ENCODE results near the gene FBN2.

The FBN2 gene

GRCh38 chr5:128490761-128491160 lies 47.3 kb downstream of the FBN2 start:
- H3K36me3 ChIP-seq (ENCODE audit: insufficient read depth, low read length), result no peaks in the 10 kb centered on the region
- no peak for ATAC-seq (ENCODE audit: insufficient read depth, low read depth)
- TF ChIP-seq CTCF (IDR thresholded peaks at IDR 0.05; ENCODE audit: borderline replicate concordance, extremely low read depth, low read length, poor library complexity, severe bottlenecking), result no peak
- no peak for TF ChIP-seq EZH2 (IDR thresholded peaks at IDR 0.05; ENCODE audit: borderline replicate concordance, low read depth, low read length, severe bottlenecking)

GRCh38 chr5:128487041-128487440 lies 51.0 kb downstream of the FBN2 start:
- Histone ChIP-seq H2AFZ (ENCODE audit: low read depth, low read length) (no peak overlapping the region), H3K27ac (ENCODE audit: low read length) (no peak overlapping the region), H3K4me2 (ENCODE audit: insufficient read depth, low read length) (no peak overlapping the region), H3K9ac (ENCODE audit: low read depth, low read length) (no peak overlapping the region), H4K20me1 (ENCODE audit: insufficient read depth, low read length) (no peaks in the 10 kb centered on the region), H3K9me3 (ENCODE audit: insufficient read depth, low read length, severe bottlenecking) (no peaks in the 10 kb centered on the region), H3K4me3 (ENCODE audit: low read depth in 1 of 2, low read length in 2 of 2) (no peak overlapping the region), H3K79me2 (ENCODE audit: insufficient read depth, low read length) (no peaks in the 10 kb centered on the region), H3K4me1 (ENCODE audit: insufficient read depth, low read length) (no peaks in the 10 kb centered on the region), H3K36me3 (ENCODE audit: insufficient read depth, low read length) (no peaks in the 10 kb centered on the region), H3K27me3 (ENCODE audit: insufficient read depth, low read length, poor library complexity) (no peaks in the 10 kb centered on the region)
- no peak for TF ChIP-seq CTCF (IDR thresholded peaks at IDR 0.05; ENCODE audit: borderline replicate concordance, extremely low read depth, low read length, poor library complexity, severe bottlenecking)
- no peak for TF ChIP-seq EZH2 (IDR thresholded peaks at IDR 0.05; ENCODE audit: borderline replicate concordance, low read depth, low read length, severe bottlenecking)
- ATAC-seq (ENCODE audit: insufficient read depth, low read depth), result no peak
- DNase-seq, result no peak

More at GRCh38 chr5:128490761-128491160, 47.3 kb downstream of the FBN2 start:
- no peak overlapping the region for H3K4me3 ChIP-seq (ENCODE audit: low read depth in 1 of 2, low read length in 2 of 2)
- H3K27ac ChIP-seq (ENCODE audit: low read length), result no peak overlapping the region
- H3K27me3 ChIP-seq (ENCODE audit: insufficient read depth, low read length, poor library complexity), result no peaks in the 10 kb centered on the region
- no peak for DNase-seq
- no peak overlapping the region for H3K4me2 ChIP-seq (ENCODE audit: insufficient read depth, low read length)
- H4K20me1 ChIP-seq (ENCODE audit: insufficient read depth, low read length), result no peaks in the 10 kb centered on the region
- no peak overlapping the region for H3K9ac ChIP-seq (ENCODE audit: low read depth, low read length)
- no peaks in the 10 kb centered on the region for H3K4me1 ChIP-seq (ENCODE audit: insufficient read depth, low read length)
- no peaks in the 10 kb centered on the region for H3K79me2 ChIP-seq (ENCODE audit: insufficient read depth, low read length)
- H3K9me3 ChIP-seq (ENCODE audit: insufficient read depth, low read length, severe bottlenecking), result no peaks in the 10 kb centered on the region
- H2AFZ ChIP-seq (ENCODE audit: low read depth, low read length), result no peak overlapping the region

GRCh38 chr5:128483738-128484137 lies 54.3 kb downstream of the FBN2 start:
- DNase-seq (no peak), ATAC-seq (ENCODE audit: insufficient read depth, low read depth) (no peak)
- no peaks in the 10 kb centered on the region for H3K27me3 ChIP-seq (ENCODE audit: insufficient read depth, low read length, poor library complexity)
- no peaks in the 10 kb centered on the region for H3K4me1 ChIP-seq (ENCODE audit: insufficient read depth, low read length)
- no peaks in the 10 kb centered on the region for H4K20me1 ChIP-seq (ENCODE audit: insufficient read depth, low read length)
- H3K9me3 ChIP-seq (ENCODE audit: insufficient read depth, low read length, severe bottlenecking), result no peaks in the 10 kb centered on the region
- H3K79me2 ChIP-seq (ENCODE audit: insufficient read depth, low read length), result no peaks in the 10 kb centered on the region
- H3K9ac ChIP-seq (ENCODE audit: low read depth, low read length), result no peak overlapping the region
- H3K4me2 ChIP-seq (ENCODE audit: insufficient read depth, low read length), result no peak overlapping the region
- no peaks in the 10 kb centered on the region for H3K36me3 ChIP-seq (ENCODE audit: insufficient read depth, low read length)
- TF ChIP-seq CTCF (IDR thresholded peaks at IDR 0.05; ENCODE audit: borderline replicate concordance, extremely low read depth, low read length, poor library complexity, severe bottlenecking) (no peak), EZH2 (IDR thresholded peaks at IDR 0.05; ENCODE audit: borderline replicate concordance, low read depth, low read length, severe bottlenecking) (no peak)
- no peak overlapping the region for H3K27ac ChIP-seq (ENCODE audit: low read length)
- H3K4me3 ChIP-seq (ENCODE audit: low read depth in 1 of 2, low read length in 2 of 2), result no peak overlapping the region
- no peak overlapping the region for H2AFZ ChIP-seq (ENCODE audit: low read depth, low read length)

Measured in DND-41 (cell line).